Measurements from ENCODE around the gene KEAP1.

Gene KEAP1

GRCh38 chr19:10516064-10516385 is 12.9 kb upstream of the KEAP1 start:
- H3K36me3 ChIP-seq: no peaks in the 10 kb centered on the region
- H3K27me3 ChIP-seq: peaks cover 100% of the 10 kb centered on the region
- H3K27ac ChIP-seq: no peak overlapping the region
- H3K9me3 ChIP-seq: no peaks in the 10 kb centered on the region
- no peak for TF ChIP-seq CTCF (IDR thresholded peaks at IDR 0.05)
- H3K4me3 ChIP-seq (ENCODE audit: low read depth in 1 of 2, low read length in 1 of 2): no peak overlapping the region
- peaks cover 0 to 8% of the 10 kb centered on the region in 2 experiments for H3K4me1 ChIP-seq (ENCODE audit: control insufficient read depth in 1 of 2, insufficient read depth in 1 of 2, low read depth in 1 of 2, low read length in 1 of 2)

DNA sequence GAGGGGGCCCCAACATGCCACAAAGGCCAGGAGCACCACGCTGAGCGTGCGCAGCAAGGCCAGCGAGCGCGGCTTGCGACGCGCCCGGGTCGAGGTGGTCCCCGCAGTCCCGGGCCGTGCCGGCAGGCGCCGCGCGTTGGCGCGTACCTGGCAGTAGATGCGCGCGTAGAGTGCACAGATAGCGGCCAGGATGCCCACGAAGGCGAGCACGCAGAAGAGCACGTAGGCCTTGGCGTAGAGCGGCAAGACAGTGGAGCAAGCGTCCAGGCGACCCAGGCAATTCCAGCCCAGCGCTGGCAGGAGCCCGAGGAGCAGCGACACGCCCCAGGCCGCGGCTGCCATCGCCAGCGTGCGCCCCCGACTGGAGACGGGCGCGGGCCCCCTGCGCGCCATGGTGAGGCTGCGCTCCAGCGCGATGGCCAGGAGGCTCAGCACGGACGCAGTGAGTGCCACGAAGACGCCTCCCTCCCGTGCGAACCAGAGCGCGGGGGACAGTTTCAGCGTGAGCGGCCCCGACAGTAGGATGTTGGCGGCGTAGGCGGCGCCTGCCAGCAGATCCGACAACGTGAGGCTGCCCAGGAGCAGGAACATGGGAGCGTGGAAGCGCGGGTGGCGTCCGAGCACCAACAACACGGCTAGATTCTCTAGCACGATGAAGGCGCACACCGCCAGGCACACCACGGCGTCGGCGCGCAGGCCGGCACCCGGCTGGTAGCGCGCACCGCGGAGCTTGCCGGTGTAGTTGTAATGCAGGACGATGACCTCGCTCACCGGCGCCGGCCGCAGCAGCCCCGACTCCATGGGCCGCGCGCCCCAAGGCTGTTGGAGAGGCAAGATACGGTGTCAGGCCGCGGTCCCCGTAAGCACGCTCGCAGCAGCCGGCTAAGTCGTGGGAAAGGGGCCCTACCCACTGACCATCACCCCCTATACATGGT is 11.3 kb upstream of the KEAP1 start:
- no peaks in the 10 kb centered on the region for H3K9me3 ChIP-seq
- H3K27ac ChIP-seq: no peak overlapping the region
- H3K27me3 ChIP-seq: peaks cover 85% of the 10 kb centered on the region
- no peak overlapping the region for H3K4me3 ChIP-seq (ENCODE audit: low read depth in 1 of 2, low read length in 1 of 2)
- TF ChIP-seq CTCF (IDR thresholded peaks at IDR 0.05): no peak
- H3K4me1 ChIP-seq (ENCODE audit: control insufficient read depth in 1 of 2, insufficient read depth in 1 of 2, low read depth in 1 of 2, low read length in 1 of 2): peaks cover 8 to 14% of the 10 kb centered on the region in 2 experiments
- H3K36me3 ChIP-seq: no peaks in the 10 kb centered on the region

- Histone ChIP-seq H3K9me3 (no peaks in the 10 kb centered on the region), H3K4me1 (ENCODE audit: control insufficient read depth in 1 of 2, insufficient read depth in 1 of 2, low read depth in 1 of 2, low read length in 1 of 2) (peaks cover 8 to 14% of the 10 kb centered on the region in 2 experiments), H3K36me3 (no peaks in the 10 kb centered on the region), H3K27ac (no peak overlapping the region), H3K27me3 (peaks cover 73% of the 10 kb centered on the region), H3K4me3 (ENCODE audit: low read depth in 1 of 2, low read length in 1 of 2) (no peak overlapping the region)
- TF ChIP-seq CTCF (IDR thresholded peaks at IDR 0.05): no peak
Measured at GRCh38 chr19:10513223-10513622, 10.1 kb upstream of the KEAP1 start.

- no peak overlapping the region for H3K27ac ChIP-seq
- TF ChIP-seq CTCF (IDR thresholded peaks at IDR 0.05): peak; percentile 62
- H3K27me3 ChIP-seq: peaks cover 44% of the 10 kb centered on the region
- no peak overlapping the region for H3K4me3 ChIP-seq (ENCODE audit: low read depth in 1 of 2, low read length in 1 of 2)
- H3K36me3 ChIP-seq: no peaks in the 10 kb centered on the region
- no peaks in the 10 kb centered on the region for H3K9me3 ChIP-seq
- peaks cover 6 to 8% of the 10 kb centered on the region in 2 experiments for H3K4me1 ChIP-seq (ENCODE audit: control insufficient read depth in 1 of 2, insufficient read depth in 1 of 2, low read depth in 1 of 2, low read length in 1 of 2)
Measured at GRCh38 chr19:10510301-10510802, 7.2 kb upstream of the KEAP1 start.

- no peak overlapping the region for H3K4me3 ChIP-seq (ENCODE audit: low read depth in 1 of 2, low read length in 1 of 2)
Measured at GRCh38 chr19:10508707-10509106, 5.6 kb upstream of the KEAP1 start.

More at GRCh38 chr19:10508707-10509106, 5.6 kb upstream of the KEAP1 start:
- Histone ChIP-seq H3K4me1 (ENCODE audit: control insufficient read depth in 1 of 2, insufficient read depth in 1 of 2, low read depth in 1 of 2, low read length in 1 of 2) (peaks cover 6 to 8% of the 10 kb centered on the region in 2 experiments), H3K36me3 (no peaks in the 10 kb centered on the region), H3K27me3 (peaks cover 27% of the 10 kb centered on the region), H3K9me3 (no peaks in the 10 kb centered on the region), H3K27ac (no peak overlapping the region)
- TF ChIP-seq CTCF (IDR thresholded peaks at IDR 0.05): no peak
